ENCODE measurements around the gene PWP2.
"Not testable (repeated sequence)": the region's sequence is repeated elsewhere in the genome, so short reads cannot be mapped to it uniquely, and the experiment has no call there.

The PWP2 gene

DNA sequence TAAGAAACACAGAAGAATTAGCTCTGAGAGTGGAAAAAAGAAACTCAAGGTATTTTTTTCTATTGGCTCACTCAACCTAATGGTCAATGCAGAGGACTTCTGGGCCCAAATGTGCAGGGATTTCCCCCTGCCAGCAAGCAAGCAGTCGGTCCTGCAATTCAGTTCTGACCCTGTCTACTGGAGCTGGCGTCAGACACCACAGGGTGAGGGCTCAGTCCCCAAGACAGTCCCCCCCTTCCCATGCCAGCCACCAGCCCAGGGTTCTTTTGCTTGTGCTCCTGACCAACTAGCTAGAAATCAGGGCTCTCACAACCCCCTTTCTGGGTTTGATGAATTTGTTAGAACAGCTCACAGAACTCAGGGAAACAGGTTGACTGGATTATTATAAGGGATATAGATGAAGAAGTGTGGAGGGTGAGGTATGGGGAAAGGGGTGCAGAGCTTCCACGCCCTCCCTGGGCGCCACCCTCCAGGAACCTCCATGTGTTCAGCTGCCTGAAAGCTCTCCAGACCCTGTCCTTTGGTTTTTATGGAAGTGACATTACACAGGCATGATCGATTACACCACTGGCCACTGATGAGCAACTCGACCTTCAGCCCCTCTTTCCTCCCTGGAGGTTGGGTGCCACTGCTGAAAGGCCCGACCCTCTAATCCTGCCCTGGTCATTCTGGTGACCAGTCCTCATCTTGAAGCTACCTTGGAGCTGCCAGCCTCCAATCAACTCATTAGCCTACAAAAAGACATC is 22.5 kb upstream of the PWP2 start:
- DNase-seq = no peak

DNA sequence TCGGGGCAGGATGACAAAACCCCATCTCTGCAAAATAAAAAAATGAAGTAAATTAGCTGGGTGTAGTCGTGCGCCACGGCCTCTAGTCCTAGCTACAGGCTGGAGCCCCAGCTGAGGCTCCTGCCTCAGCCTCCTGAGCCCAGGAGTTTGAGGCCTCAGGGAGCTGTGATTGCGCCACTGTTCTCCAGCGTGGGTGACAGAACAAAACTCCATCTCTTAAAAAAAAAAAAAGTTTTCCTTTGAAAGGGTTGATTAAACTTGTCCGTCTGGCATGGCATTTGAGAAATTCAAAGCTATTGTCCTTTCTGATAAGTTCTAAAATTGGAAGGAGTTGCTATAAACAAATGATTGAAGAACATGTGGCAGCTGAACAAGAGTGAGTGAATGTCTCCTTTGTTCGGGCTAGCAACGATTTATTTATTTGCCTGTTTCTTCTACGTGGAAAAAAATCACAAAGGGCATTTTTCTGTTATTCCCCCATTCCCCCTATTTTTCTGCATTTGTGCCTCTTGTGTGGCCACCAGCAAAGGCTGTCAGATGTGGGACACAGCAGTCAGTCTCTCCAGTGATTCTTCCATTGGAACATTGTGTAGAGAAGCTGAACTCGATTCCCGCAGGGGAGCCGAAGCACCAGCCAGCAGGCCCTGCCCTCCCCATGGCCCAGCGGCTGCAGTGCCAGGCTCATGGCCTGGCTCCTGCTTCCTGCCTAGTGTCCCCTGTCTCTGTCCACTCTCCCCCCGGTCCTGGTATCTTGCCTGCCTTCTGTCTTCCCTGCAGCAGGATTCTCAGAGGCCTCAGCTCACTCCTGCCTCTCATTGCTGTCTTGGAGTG is 21.5 kb upstream of the PWP2 start:
- DNase-seq = no peak

DNA sequence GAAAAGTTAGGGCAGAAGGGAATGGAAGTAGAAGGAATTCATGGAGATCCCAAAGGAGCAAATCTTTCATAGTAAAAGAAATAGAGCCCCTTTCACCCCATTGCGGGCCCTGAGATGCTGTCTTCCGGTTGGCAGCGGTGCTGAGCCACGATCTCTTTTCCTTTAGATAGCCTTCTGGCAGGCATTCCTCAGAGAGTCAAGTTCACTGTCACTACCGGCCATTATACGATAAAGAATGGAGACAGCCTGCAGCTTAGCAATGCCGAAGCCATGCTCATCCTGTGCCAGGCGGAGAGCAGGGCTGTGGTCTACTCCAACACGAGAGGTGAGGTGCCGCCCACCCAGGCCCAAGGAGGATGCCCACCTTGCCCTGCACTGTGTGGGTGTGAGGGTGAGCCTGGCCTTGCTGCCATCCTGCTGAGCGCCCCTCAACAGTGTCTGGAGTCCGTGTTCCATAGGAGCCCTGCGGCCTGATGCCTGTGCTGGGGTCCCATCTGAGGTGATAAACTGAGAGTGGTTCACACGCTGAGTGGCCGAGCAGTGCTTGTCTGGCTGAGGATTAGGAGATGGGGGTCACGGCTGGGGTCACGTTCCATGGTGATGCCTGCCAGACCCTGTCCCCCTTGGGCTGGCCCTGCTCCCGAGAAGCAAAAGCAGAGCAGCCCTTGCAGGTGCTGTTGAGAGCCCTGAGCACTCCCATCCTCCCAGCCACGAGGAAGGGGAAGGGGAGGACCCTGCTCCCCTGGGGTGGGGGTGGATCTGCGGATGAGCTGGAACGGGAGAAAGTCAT is 20.4 kb upstream of the PWP2 start:
- no peak for DNase-seq

DNA sequence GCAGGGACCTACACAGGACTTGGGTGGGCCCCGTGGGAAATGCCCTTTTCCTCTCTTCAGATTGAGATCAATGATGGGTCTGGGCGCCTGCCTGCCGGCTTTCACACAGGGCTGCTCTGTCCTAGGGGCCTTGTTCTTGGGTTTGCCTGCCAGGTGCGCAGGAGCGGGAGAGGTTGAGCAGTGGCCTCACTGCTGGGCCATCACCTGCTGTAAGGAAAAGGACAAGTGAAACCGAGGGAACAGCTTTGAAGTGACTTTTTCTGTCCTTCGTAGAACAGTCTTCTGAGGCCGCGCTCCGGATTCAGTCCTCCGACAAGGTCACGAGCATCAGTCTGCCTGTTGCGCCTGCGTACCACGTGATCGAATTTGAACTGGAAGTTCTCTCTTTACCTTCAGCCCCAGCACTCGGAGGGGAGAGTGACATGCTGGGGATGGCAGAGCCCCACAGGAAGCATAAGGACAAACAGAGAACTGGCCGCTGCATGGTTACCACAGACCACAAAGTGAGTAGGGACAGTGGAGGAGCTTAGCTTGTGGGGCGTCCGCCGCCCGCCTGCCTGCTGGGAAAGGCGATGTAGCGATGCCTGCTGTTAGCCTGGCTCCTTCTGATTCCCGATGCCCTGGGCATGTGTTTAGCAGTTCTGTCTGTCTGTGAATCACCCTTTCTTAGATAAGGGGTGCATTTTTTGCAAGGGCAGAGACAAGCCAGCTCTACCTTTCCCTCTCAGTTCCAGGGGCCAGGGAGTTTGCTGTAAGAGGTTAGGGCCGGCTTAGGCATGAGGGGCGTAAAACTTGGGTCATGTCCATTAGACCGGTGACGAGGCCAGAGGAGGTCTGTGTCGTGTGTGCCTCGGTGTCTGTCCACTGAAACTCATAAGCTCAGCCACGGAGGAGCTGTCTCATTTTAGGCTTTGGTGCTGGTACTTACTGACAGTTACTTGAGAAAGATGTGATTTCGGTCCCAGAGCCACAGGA is 19.5 kb upstream of the PWP2 start:
- DNase-seq = no peak

DNA sequence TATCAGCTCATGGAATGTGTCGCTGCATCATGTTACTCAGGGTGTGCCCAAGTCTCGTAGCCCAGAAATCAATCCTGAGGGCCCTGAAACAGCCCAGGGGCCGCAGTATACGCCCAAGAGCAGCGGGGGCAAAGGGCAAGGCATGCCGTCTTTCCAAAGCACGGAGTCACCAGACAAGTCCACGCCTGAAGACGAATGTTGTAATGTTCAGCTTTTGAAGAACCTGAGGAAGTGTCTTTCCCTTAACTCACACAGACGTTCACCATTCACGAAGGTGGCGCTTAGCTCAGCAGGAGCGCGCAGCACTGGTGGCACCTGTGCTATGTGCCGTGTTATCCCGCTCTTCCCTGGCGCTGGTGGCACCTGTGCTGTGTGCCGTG is 18.8 kb upstream of the PWP2 start:
- no peak for DNase-seq

DNA sequence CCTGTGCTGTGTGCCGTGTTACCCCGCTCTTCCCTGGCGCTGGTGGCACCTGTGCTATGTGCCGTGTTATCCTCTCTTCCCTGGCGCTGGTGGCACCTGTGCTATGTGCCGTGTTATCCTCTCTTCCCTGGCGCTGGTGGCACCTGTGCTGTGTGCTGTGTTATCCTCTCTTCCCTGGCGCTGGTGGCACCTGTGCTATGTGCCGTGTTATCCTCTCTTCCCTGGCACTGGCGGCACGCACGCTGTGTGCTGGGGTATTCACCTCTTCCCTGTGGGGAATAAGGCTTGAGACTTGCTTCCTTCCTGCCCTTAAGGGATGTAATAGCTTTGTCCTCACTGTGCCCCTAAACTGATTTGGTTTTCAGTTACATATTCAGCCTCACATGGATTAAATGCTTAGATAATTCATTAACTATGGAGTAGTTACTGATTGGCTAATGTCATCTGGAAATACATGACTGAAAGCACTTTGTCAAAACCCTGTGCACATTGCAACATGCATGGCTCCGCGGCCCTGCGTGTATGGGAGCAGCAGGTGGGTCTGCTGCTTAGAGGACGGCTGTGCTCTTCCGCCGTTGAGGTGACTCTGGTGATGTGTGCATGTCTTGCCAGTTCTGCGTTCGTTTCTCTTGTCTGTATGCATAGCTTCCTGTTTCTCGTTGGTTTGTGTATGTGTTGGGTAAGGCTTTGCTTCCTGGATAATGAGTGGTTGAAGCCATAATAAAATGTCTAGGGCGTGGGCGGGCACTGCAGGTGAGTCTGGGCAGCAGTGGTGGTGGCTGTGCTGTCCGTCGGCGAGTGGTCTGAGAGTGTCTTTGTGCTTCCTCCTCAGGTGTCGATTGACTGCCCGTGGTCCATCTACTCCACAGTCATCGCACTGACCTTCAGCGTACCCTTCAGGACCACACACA is 17.9 kb upstream of the PWP2 start:
- DNase-seq = no peak

DNA sequence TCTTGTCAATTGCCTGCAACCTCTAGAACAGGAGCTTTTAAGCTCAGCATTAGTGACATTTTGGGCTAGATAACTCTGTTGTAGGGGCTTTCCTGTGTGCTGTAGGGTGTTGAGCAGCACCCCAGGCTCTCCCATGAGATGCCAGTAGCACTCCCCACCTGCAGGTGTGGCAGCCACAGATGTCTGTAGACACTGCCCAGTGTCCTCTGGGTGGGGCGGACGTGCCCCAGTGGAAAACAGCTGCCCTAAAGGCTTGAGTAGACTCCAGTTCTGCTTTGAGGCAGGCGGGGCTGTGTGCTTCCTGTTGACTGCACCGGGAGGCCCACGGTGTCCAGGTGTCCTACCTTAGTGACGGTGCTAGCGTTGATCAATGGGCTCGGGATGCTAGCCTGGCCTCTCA is 16.9 kb upstream of the PWP2 start:
- no peak for DNase-seq

DNA sequence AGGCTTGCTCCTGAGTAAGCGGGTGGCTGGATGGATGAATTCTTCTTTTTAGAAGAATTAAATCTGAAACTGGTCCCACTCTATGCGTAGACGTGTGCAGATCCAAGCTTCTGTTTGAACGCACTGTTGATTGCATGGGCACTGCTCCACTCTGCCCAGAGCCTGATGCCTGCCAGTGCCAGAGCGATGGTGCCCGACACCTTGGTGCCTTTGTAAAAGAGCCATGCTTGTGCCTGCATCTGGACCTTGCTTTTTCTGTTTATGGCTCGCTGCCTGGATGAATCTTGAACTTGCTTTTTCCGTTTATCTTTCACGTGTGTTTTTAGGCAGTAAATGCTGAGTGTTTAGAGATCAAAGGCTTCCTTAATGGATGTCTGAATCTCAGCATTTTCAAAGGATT is 15.0 kb upstream of the PWP2 start:
- DNase-seq = no peak

DNA sequence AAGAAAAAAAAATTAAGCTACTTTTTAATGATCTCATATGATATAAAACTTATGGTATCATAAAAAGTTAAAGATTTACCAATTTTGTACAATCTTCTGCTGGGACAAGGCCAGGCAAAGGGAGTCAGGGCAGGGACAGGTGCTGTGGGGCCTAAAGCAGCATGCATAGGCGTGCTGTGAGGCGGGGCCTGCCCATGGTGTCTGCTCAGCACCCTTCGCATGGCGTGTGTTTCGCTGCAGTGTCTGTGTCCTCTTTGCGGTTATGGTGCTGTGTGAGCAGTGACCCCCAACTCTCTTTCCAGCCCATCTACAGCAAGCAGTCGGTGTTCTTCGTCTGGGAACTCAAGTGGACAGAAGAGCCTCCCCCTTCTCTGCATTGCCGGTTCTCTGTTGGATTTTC is 13.4 kb upstream of the PWP2 start:
- no peak for DNase-seq

DNA sequence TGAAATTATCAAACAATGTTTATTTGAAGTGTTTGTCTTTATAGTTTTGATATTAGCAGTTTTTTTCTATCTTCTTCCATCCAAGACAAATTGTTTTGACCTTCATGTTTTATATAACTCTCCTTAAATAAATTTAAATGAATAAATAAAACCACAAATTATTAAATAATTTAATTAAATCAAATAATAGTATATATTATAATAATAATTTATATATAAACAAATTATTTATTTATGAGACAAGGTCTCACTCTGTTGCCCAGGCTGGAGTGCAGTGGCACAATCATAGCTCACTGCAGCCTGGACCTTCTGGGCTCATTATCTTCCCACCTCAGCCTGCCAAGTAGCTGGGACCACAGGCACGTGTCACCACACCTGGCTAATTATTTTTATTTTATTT is 12.4 kb upstream of the PWP2 start:
- DNase-seq = no peak

DNA sequence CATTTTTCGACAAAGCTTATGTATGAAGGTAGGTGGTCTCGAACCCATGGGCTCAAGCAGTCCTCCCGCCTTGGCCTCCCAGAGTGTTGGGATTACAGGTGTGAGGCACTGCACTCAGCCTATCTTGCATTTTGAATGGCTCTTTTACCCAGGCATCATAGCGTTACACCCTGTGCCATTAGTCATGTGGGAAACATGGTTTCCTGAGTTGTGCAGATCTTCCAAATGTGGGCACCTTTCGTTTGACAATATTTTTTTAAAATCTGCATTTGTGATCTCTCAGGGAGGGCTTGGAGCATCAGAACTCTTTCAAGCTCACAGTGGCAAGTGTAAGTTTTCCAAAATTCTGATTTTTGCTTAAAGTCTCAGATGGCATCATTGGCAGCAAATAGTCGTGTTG is 8.7 kb upstream of the PWP2 start:
- DNase-seq = not testable (repeated sequence)

DNA sequence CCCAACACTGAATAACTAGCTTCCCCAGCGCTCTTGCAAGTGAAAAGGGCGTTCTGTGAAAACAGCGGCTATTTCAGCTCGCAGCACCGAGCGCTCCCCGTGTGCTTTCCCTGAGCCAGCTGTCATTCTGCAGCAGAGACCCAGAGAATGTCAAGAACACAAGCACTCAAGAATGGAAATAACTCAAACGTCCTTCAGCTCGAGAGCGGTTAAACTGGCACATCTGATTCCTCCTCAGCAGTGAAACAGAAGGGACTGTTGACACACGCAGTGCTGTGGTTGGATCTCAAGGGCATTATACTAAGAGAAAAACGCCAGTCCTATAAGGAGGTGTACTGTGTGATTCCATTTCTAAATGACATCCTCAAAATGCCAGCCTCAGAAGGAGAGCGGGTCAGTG is 8.2 kb upstream of the PWP2 start:
- not testable (repeated sequence) for DNase-seq

DNA sequence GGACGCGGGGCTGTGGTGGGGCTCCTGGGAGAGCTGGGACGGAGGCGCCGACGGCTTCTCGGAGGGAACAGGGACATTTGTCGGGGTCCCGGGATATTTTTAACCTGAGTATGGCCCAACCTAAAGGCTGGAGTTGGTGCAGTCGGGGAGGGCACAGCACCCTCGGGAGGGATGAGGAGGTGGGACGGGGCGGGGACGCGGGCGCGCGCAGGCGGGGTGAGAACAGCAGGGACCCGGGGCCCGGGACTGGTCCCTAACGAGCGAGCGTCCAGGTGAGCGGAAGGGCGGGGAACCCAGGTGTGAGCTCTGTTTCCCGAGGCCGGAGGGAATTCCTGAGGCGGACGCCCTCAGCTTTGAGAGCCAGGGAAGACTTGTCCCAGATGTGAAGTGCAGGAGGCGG is 390 bp downstream of the PWP2 start:
- DNase-seq = not testable (repeated sequence)

DNA sequence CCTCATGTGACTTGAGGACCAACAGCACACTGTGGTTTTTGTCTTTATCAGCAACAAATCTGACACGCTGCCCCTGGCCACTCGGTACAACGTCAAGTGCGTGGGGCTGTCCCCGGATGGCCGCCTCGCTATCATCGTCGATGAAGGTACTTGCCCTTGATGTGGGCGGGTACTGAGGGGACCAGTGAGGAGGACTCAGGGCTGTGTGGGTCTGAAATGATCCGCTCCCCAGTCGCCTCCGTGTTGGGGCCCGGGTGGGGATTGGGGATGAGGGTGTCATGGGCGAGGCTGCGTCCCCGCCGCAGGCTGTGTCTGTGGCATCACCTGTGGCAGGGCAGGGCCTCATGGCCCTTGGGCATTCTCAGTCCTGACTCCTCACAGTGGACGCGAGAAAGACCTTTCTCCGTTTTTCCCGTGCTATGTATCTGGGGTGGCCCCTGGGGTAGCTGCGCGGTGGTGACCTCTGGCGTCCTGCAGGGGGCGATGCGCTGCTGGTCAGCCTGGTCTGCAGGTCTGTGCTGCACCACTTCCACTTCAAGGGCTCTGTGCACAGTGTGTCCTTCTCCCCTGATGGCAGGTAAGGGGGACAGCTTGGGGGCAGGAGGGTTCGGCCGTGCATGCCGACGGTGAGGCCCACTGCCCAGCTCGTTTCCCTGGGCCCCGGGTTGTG is 6.6 kb downstream of the PWP2 start:
- DNase-seq = not testable (repeated sequence)

DNA sequence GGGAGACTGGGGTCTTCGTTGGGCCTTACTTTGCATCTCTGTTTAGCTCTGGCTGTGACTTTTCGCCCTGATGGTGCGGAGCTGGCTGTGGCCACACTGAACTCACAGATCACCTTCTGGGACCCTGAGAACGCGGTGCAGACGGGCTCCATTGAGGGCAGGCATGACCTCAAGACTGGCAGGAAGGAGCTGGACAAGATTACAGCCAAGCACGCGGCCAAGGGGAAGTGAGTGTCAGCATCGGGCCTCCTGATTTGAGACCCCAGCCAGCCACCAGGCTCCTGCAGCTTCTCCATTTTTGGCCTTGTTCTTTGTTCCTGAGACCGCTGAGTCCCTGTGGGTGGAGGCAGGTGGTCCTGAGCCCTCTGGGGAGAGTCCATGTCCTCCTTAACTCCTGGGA is 14.9 kb downstream of the PWP2 start:
- DNase-seq = not testable (repeated sequence)

DNA sequence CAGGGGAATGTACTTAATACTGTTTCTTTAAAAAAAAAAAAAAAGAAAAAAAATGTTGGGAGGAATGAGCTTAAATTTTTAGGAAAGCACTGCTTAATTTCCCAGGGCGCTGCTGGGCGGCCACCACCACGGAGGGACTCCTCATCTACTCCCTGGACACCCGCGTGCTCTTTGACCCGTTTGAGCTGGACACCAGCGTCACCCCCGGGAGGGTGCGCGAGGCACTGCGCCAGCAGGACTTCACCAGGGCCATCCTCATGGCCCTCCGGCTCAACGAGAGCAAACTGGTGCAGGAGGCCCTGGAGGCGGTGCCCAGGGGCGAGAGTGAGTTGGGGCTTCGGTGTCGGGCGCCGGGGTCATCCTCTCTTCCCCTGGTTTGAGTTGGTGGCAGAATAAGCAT is 20.6 kb downstream of the PWP2 start:
- not testable (repeated sequence) for DNase-seq

DNA sequence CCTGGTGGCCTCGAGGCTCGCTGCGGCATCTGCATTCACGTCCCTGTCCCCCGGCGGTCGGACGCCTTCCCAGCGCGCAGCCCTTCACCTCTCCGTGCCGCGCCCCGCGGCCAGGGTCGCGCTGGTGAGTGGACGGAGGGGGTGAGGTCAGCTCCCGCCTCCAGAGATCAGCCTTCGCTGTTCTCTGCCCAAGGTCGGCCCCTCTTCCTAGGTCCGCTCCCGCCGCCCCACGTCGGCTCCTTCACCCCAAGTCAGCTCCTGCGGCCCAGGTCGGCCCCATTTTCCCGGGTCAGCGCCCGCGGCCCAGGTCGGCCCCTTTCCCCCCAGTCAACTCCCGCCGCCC is 26.5 kb downstream of the PWP2 start:
- not testable (repeated sequence) for DNase-seq

DNA sequence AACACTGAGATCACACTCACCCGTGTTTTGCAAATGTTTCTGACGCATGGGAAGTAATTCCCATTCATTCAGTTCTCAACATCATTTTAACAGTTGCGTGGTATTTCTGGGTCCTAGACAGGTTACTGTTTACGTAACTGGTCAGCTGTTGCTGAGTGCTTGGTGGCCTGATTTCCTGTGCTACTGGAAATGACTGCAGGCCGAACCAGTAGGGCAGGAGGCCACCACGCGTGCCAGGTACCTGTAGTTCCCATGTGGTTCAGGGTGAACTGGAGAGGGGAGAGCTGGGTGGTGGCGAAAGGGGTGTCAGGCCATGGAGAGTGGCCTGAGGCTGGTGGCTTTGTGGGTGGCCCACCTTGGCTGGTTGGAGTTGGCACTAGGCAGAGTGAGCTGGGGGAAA is 27.5 kb downstream of the PWP2 start:
- DNase-seq = not testable (repeated sequence)

DNA sequence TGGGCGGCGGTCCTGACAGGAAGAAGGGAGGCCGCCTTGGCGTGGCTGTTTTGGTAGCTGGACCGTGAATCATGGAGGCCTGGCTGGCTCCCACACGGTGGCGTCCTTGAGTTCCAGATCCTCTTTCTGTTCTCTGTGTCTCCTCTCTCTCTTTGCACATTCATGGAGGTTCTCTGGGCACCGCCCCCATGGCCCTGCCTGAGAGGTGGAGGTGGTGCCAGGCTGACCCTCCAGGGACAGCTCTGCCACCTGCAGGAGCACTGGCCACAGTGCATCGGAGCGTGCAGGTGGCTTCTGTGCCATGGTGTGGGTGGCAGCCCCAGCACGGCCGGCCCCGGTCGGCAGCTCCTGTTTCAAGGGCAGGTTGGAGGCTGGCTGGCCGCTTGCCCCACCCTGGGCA is 30.8 kb downstream of the PWP2 start:
- DNase-seq = not testable (repeated sequence)

DNA sequence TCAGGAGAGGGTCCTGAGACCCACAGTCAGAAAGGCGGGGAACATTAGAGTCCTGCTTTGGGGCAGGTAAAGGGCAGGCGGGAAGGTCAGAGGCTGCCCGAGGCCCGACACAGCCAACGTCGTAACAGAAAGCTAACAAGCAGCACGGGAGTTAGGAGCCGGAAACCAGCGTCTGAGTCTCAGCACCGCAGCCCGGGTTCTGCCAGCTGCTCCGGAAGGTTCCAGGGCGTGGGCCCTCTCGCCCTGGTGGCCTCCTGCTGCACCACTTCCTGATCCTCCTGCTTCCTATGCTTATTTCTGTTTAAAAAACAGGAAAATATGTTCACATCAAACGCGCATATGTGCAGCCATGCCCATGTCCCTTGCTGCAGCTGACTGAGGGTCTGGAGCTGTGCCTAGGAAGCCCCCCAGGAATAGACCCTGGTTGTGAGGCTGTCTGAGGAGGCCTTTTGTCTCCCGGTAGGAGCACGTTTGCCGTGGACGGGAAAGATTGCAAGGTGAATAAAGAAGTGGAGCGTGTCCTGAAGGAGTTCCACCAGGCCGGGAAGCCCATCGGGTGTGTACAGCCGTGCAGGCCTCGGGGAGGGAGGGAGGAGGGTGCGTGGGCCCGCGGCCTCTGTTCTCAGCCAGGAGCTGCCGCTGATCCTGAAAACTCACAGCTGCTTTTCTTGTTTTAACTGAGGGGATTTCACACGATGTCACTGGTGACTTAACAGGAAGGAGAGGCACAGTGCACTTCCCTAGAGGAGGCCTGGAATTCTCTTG is 32.8 kb downstream of the PWP2 start:
- not testable (repeated sequence) for DNase-seq

All from RPMI8226 (cell line).